Testis (tissue), 3 donors: ENCODE measurements around the gene MSI2. TPM values are rescaled to one million over a fixed set of nuclear protein-coding genes. Genes with fewer than 3 reads are reported as not detected.

ENCODE experiments used
- DNase-seq: peaks from one replicate; pipeline ENCODE4 v3.0.0-alpha.2; 2019
- H3K27ac ChIP-seq, 2 donors: fragments of 200-600 bp; sonication (generic); one replicate each; pipeline ENCODE4 v1.5.1; 2019
- H3K27me3 ChIP-seq: fragments of 200-600 bp; sonication (generic); one replicate; pipeline ENCODE4 v1.5.1; 2019
- H3K36me3 ChIP-seq: fragments of 200-600 bp; sonication (generic); one replicate; pipeline ENCODE4 v1.5.1; 2017; ENCODE audit warnings: low read depth; ENCODE audit errors: missing control alignments
- H3K4me1 ChIP-seq: fragments of 200-600 bp; sonication (generic); one replicate; pipeline ENCODE4 v1.5.1; 2019
- H3K4me3 ChIP-seq, 2 donors: fragments of 200-600 bp; sonication (generic); one replicate each; pipeline ENCODE4 v1.5.1; 2017 to 2019
- H3K9me3 ChIP-seq: fragments of 200-600 bp; sonication (generic); one replicate; pipeline ENCODE4 v1.5.1; 2017
- CTCF ChIP-seq, 3 experiments: fragments of 450-650 bp in 2 of 3; fragments of 200-600 bp in 1 of 3; sonication (generic) in 1 of 3; IDR thresholded peaks; one replicate each; pipeline ENCODE4 v1.5.1; 2016 to 2019; ENCODE audit warnings: antibody characterized with exemption in 3 of 3, mild to moderate bottlenecking in 2 of 3, moderate library complexity in 1 of 3
- POLR2A ChIP-seq: fragments of 450-650 bp; IDR thresholded peaks from one replicate; pipeline ENCODE4 v1.6.1; 2017; ENCODE audit warnings: antibody characterized with exemption, mild to moderate bottlenecking, moderate library complexity
- WGBS, 2 donors: methylation state at CpG; one replicate each; pipeline ENCODE4 v1.1.5; 2018; 5-methylcytosine and 5-hydroxymethylcytosine counted together
- intact Hi-C: fragments of 100-400 bp; cut with DNase I; formaldehyde crosslinking; loops from one replicate; pipeline ENCODE4 v1.15.1; 2023; ENCODE audit warnings: low total_unique reads
- polyA plus RNA-seq: library from polyadenylated mRNA; stranded (reverse); fragments of 350-450 nt; fragmentation: Illumina TruSeq; extraction: RNeasy Lipid Tissue Mini Kit (QIAGEN cat#74804); gene quantifications from one replicate; pipeline ENCODE4 v1.2.3, GENCODE V29; 2014; ENCODE audit warnings: low read depth, low replicate concordance; ENCODE audit not compliant: insufficient read depth
- total RNA-seq, 2 donors: library from RNA; depleted of rRNA; stranded (reverse); fragments of >200 nt; gene quantifications; one replicate each; pipeline ENCODE4 v1.2.3, GENCODE V29; 2016

Gene MSI2
- total and polyA plus RNA-seq, 3 donors from 2014 or later, result 46.5 to 106 (median 76.6) TPM

- H3K4me3 ChIP-seq, result no peak overlapping the region
- no peak for DNase-seq
- peaks cover 36% of the 10 kb centered on the region for H3K4me1 ChIP-seq
- no peaks in the 10 kb centered on the region for H3K27me3 ChIP-seq
- no peaks in the 10 kb centered on the region for H3K36me3 ChIP-seq
- no peaks in the 10 kb centered on the region for H3K9me3 ChIP-seq
- H3K27ac ChIP-seq, result peak overlapping the region; percentile 19 to 59
- no peak for TF ChIP-seq CTCF (IDR thresholded peaks at IDR 0.05)
- TF ChIP-seq POLR2A, result no peak
- WGBS, 2 donors, result 78 to 90% methylated on average over 12 of the region's 12 CpGs
- intact Hi-C loops, result no loop called here
Observed at GRCh38 chr17:57608369-57609124, 352.2 kb downstream of the MSI2 start.

- intact Hi-C loops, result no loop called here
- Histone ChIP-seq H3K4me3 (no peak overlapping the region), H3K9me3 (no peaks in the 10 kb centered on the region), H3K27ac (peak overlapping the region; percentile 19 to 59), H3K36me3 (no peaks in the 10 kb centered on the region), H3K4me1 (peaks cover 34% of the 10 kb centered on the region), H3K27me3 (no peaks in the 10 kb centered on the region)
- TF ChIP-seq CTCF (IDR thresholded peaks at IDR 0.05), result no peak
- TF ChIP-seq POLR2A, result no peak
- DNase-seq, result peak; percentile 79
- WGBS, 2 donors, result 66 to 69% methylated on average over 11 of the region's 11 CpGs
Observed at GRCh38 chr17:57609125-57609877, 353.0 kb downstream of the MSI2 start.

GRCh38 chr17:57609878-57610270 lies 353.6 kb downstream of the MSI2 start:
- Histone ChIP-seq H3K9me3 (no peaks in the 10 kb centered on the region), H3K27ac (no peak overlapping the region), H3K4me3 (no peak overlapping the region), H3K36me3 (no peaks in the 10 kb centered on the region), H3K27me3 (no peaks in the 10 kb centered on the region), H3K4me1 (peaks cover 28% of the 10 kb centered on the region)
- intact Hi-C loops, result no loop called here
- WGBS, 2 donors, result 73 to 82% methylated on average over 13 of the region's 13 CpGs
- TF ChIP-seq CTCF (IDR thresholded peaks at IDR 0.05) (no peak), POLR2A (no peak)
- DNase-seq, result no peak

DNA sequence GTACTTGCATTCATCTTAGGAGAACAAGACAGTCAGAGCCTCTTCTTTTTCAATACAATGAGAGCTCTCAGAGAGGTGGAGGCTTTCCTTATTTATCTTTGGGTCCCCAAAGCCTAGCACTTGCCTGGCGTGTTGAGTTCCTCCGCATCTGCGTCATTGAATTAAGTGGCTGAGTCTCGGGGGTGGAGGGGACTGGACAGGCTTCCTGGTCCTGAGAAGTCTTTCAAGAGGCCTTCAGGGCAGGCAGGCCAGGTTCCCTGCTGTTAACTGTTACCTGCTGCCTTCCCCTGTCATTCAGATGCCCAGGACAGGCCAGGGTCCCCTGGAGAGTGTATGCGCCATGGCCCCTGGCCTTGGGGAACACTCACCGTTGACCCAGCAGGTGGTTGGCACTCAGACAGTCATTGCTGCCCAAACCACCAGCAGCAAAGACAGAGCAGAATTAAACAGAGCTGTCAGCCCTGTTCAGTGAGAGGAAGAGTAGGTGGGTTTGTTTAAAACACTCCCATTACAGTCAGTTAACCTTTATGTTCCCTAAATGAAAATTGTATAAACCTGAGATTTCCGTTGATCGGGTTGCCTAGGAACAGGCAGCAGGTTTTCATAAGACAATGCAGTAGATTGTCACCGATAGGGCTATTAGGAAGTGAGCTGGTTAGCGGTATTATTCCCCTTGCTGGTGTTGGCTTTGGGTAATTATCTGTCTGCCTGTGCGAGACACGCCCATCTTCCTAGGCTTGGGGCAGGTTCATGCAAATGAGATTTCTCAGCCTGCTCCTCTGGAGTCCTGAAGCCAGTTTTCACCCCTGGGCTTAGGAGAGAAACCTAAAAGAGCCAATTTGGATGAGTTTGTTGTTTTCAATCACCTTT lies 356.1 kb downstream of the MSI2 start:
- H3K4me1 ChIP-seq, result peaks cover 17% of the 10 kb centered on the region
- no peak for TF ChIP-seq CTCF (IDR thresholded peaks at IDR 0.05)
- no peak for TF ChIP-seq POLR2A
- intact Hi-C loops, result no loop called here
- no peak for DNase-seq
- no peaks in the 10 kb centered on the region for H3K36me3 ChIP-seq
- H3K27ac ChIP-seq, result no peak overlapping the region
- no peak overlapping the region for H3K4me3 ChIP-seq
- 79 to 85% methylated on average over 7 to 12 of the region's 12 CpGs for WGBS, 2 donors
- no peaks in the 10 kb centered on the region for H3K27me3 ChIP-seq
- no peaks in the 10 kb centered on the region for H3K9me3 ChIP-seq
